ELR (cell line): Measurements from ENCODE around the gene ADAMTS20.
"Not testable (repeated sequence)": the region's sequence is repeated elsewhere in the genome, so short reads cannot be mapped to it uniquely, and the experiment has no call there.

Source experiments
- DNase-seq: peaks from one replicate; pipeline ENCODE4 v3.0.0-alpha.2; 2015; ENCODE audit warnings: low read depth

ADAMTS20 gene

DNA sequence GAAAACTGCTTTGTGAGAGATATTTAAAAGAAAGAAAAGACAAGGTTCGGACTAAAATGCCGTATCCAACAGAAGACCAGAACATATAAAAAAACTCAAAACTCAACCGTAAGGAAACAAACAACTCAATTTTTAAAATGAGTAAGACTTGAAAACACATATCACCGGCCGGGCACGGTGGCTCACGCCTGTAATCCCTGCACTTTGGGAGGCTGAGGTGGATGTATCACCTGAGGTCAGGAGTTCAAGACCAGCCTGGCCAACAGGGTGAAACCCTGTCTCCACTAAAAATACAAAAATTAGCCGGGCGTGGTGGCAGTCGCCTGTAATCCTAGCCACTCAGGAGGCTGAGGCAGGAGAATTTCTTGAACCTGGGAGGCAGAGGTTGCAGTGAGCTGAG, 192.0 kb downstream of the ADAMTS20 start:
- not testable (repeated sequence) for DNase-seq

DNA sequence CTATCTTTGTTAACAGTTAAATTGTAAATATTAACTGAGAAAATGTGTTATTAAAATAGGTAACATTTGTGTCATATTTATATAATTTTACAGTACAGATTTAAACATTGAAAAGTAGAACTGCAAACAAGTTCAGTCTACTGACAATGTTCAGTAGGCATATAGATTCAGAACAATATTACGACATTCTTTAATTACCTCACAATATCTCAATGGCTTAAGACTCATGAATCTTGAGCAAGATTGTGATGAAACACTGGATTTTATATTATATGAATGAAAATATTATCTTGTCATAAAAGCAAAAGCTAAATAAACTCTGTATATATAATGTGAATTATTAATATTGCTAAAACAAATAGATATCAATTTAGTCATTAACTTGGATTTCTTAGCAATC, 194.9 kb downstream of the ADAMTS20 start:
- no peak for DNase-seq

DNA sequence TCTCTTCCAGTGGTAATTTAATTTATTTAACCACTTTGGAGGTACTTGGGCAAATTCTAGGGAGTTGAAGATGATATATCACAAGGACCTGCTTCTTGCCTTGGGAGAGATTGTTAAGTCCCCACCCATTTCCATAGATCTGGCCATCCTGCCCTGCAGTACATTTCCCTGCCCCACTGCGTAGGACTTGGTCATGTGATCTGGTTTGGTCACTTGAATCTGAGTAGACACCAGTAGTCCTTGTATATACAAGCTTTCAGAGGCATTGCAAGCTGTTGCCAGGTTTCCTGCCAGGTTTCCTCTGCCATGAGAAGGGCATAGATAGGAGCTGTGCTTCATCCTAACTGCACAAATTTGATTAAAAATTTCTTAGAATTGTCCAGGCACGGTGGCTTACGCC, 200.0 kb downstream of the ADAMTS20 start:
- no peak for DNase-seq

DNA sequence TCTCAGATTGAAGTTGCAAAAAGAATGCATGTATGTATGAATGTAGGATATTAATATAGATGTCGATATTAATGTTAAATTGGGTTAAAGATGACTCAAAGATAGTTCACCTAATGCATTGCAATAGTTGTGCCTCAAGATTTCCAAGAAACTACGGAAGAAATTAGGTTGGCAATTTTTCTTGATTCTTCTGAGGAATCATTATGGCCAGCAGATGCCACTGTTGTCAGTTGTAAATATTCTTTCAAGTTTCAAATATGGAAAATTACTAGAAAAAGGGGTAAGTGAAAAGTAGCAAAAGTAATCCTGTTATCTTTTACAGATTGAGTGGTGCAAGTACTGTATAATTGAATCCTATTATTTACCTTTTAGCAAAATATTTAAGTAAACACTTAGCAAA, 202.1 kb downstream of the ADAMTS20 start:
- peak; percentile 37 for DNase-seq

DNA sequence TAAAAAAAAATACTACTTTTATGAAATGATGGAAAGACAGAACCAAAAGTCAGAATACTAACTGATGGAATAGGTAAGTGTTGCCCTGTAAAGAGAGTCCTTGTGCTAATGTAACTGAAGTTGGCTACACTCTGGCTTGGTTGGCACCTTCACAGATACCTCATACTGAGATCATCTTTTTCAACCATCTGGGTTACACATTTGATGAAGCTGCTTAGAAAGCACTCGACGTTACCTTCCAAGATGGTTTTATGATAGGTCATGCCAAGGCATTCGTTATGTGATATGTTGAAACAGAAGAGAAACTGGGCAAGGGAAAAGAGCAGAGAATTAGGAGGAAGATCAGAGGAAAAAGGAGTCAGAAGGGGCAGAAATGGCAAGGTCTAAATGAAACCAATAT, 203.8 kb downstream of the ADAMTS20 start:
- DNase-seq, result no peak

DNA sequence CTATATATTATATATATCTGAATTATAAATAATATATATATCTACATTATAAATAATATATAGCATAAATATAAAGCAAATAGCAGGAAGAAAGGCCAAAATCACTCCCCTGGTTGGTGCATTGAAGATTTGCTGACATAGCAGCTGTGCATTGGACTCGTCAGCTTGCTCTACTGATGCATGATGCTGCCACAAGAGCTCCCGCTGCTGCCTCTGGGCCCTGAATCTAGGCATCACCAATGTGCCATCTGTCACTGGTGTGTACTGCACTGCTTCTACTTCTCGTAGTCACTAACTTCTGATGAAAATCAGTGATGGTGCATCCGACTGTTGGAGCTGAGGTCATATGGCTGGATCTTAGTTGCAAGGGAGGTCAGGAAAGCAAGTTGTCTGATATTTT, 205.0 kb downstream of the ADAMTS20 start:
- DNase-seq, result no peak

DNA sequence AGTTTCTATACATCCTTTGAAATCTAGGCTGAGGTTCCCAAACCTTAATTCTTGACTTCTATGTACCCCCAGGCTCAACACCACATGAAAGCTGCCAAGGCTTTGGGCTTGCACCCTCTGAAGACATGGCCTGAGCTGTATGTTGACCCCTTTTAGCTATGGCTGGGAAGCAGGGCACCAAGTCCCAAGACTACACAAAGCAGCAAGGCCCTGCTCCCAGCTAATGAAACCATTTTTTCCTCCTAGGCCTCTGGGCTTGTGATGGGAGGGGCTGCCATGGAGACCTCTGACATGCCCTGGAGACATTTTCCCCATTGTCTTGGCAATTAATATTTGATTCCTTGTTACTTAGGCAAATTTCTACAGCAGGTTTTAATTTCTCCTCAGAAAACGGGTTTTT, 207.0 kb downstream of the ADAMTS20 start:
- DNase-seq, result no peak

DNA sequence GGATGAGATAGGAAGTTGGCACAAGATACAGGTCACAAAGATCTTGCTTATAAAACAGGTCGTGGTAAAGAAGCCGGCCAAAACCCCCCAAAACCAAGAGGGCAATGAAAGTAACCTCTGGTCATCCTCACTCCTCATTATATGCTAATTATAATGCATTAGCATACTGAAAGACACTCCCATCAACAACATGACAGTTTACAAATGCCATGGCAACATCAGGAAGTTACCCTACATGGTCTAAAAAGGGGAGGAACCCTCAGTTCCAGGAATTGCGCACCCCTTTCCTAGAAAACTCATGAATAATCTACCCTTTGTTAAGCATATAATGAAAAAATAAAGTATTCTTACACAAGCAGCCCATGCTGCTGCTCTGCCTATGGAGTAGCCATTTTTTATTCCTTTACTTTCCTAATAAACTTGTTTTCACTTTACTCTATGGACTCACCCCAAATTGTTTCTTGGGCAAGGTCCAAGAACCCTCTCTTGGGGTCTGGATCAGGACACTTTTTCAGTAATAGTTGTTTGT, 210.2 kb downstream of the ADAMTS20 start:
- not testable (repeated sequence) for DNase-seq

DNA sequence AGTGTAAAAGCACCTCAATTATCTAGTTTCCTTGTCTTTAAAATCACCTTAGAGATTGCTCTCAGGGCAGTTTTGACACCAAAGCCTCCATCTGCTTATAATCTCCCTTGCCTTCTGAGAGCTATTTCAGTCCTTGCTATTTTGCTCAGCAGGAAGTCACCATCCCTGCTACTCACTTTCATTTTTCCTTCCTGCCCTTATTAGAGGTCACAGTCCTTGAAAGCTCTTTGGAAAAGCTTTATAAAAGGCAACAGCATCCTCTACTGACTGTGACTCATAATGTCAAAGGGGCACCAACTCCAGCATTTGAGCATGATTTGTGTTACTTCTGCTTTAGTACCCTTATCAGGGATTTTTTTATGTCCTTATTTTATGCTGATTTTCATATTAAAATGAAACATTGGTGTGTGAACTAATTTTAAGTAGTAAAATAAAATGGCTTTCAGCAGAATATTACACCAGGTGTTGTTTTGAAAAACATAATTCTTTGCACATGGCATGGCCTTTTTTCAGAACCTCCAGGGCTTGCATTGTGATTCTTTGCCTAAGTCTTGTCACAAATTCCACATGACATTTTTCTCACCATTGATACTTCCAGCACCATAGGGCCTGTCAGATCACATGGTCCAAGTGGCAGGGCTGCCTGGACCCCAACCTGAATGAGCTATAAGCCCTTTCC, 213.0 kb downstream of the ADAMTS20 start:
- peak; percentile 78 for DNase-seq

DNA sequence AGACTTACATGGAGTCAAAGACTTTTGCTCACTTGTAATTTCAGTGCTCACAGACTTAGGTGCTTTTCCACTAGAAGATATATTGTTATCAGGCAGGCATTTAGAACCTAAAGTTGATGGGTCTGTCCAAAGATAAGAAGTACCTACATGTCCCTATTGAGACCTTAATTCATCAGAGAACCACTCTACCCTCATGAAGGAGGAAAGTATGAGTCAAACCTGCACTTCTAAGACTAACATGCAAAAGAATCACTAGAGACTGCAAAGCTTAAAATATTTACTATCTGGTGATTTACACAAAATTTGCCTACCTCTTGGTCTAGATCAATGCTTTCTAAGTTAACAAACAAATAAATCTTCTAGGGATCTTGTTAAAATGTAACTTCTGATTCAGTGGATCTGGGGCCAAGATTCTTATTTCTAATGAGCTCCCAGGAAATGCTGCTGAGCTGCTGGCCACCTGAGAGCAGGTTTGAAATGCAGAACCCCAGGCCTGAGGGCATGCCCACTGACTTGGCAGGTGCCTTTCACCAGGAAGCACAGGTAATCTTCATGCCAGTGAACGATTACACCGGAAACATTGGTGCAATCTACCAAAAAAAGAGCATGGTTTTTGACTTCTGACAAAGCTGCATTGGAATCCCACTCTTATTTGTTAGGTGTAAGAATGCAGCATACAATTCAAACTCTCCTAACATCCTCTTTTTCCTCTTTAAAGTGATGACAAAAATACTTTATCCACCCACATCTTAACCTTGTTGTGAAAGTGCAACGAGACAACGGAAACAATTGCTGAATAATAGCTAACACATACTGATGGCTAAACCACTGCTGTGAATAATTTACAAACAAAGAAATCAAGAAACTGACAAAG, 214.2 kb downstream of the ADAMTS20 start:
- DNase-seq, result peak; percentile 16

DNA sequence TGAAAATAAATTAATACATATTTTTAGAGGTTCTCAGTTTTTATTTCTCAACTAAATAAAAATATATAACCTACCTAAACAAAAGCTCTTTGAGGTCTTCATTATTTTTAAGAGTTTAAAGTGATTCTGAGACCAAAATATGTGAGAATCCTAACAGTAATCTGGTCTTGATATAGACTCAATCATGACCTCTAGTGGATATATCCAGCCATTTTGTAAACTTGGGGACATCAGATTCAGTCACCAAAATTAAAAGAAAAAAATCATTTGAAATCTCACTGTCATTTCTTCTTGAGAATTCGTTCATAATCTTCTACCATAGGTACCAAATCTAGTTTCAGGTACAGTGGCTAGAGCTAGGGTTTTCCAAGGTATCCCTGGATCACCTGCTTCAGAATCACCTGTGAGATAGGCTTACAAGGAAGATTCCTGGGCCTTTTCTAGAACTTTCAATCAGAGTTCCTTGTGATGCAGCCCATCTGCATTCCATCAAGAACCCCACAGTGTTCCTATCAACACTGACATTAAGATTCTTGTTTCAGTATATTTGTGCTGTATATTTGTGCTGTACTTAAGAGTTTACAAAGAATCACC, 214.9 kb downstream of the ADAMTS20 start:
- DNase-seq, result peak; percentile 62

DNA sequence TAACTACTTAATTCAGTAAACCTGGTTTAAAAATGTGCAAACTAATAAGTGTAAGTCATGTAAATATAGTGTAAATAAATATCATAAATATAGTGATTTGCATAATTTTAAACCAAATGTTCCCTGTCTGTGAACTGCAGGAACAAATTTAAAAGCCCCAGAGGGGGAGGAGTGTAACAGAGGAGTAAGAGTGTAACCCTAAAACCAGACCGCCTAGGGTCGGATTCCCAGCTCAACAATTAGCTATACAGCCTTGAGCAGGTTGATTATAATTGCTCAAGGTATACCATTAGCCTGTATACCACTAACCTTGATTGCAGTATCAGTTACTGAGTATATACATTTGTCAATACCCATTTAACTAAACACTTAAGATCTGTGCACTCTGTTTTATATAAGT, 218.4 kb downstream of the ADAMTS20 start:
- DNase-seq, result no peak

DNA sequence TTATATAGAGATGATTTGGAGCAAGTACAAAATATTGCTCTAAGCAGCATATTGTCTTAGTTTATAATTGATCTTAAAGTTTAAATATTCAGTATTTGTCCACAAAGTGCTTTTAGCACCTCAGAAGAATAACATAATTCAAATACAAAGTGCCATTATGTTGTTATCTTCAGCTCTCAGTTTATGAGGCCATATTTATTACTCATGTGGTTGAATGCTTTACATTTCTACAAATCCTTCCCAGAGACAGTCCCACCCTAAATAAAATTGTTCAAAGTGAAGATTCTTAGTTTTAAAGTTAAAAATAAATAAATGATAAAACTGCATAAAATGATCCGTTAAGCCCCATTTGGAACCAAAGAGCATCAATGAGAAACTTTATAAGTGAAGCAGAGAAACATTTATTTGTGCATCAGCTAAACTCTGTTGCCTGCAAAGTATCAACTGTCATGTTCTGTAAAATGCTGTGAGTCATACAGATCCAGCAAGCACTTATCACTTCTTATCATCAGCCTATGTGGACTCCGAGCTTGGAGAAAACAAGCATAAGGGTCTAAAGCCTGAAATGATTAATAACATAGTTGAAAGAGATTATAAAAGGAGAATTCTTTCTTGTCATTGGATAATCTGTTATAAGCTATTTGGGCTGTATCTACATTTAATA, 218.9 kb downstream of the ADAMTS20 start:
- peak; percentile 61 for DNase-seq

DNA sequence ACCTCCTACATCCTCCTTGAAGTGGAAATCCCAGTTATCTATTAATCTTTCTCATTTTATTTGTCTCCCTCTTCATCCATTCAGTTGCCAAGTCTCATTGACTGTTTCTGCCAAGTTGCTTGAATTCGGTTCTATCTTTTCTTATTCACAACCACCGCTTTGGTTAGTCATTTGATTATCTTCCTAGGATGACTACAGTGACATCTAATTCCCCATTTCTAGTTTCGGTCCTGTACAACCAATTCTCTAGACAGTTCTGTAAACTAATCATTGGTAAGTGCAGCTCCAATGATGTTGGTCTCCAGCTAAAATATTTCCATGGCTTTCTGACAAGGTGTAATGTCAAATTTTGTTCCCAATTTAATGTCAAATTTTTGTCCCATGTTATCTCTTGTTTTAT, 220.1 kb downstream of the ADAMTS20 start:
- no peak for DNase-seq

DNA sequence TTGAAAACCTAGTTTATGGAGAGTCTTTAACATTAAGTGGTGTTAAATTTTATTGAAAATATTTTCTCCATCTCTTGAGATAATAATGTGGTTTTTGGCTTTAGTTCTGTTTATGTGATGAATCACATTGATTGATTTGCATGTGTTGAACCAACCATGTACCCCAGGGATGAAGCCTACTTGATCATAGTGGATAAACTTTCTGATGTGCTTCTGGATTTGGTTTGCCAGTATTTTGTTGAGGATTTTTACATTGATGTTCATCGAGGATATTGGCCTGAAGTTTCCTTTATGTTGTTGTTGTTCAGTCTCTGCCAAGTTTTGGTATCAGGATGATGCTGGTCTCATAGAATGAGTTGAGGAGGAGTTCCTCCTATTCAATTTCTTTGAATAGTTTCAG, 222.6 kb downstream of the ADAMTS20 start:
- no peak for DNase-seq

DNA sequence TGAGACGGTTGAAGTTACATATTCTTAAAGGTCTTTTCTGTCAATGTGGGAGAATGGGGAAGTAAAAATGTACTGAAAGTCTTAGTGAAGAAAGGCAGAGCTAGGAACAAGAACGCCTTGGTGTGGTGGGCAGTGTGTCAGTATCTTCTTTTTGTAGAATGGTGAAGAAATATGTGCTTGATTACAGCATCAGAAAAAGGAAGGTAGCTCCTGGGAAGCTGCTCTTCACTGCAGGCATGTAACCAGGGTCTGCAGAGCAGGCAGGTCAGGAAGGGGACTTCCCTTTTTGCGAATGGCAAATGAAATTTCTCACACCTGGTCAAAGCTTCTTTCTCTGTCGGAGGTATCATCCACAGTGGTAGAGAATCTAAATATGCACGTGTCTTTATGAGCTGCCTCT, 226.2 kb downstream of the ADAMTS20 start:
- DNase-seq, result no peak

DNA sequence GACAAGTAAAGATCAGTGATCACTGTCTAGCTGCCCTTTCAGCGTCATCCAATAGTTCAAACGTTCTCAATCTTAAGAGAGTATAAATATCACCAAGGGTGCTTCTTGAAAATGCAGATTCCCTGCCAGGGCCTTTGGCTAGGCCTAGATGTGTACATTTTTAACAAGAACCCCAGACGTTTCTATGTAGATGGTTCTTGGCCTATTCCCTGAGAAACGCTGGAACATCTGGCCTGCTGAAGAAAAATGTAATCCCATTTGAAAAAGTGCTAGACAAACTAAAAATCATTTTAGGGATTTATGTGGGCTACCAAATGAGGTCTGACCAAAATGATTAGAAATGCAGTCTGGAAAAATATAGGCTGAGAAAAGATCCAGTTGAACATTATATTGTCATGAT, 231.7 kb downstream of the ADAMTS20 start:
- no peak for DNase-seq

DNA sequence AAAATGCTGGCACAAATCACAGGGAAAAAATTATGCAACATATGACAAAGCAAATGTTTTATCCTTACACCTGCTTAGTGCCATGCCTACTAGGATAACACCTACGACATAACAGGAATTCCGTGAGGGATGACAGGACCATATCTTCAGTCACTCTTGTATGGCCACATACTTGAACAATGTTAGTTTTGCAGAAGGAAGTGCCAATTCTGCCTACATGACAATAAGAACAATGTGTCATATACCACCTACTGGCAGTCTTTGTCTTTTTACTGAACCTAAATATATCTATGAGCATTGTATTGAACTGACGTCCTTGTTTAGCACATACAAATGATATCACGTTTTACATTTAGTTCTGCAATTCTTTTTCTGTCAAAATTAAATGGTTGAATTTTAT, 234.0 kb downstream of the ADAMTS20 start:
- DNase-seq, result no peak

DNA sequence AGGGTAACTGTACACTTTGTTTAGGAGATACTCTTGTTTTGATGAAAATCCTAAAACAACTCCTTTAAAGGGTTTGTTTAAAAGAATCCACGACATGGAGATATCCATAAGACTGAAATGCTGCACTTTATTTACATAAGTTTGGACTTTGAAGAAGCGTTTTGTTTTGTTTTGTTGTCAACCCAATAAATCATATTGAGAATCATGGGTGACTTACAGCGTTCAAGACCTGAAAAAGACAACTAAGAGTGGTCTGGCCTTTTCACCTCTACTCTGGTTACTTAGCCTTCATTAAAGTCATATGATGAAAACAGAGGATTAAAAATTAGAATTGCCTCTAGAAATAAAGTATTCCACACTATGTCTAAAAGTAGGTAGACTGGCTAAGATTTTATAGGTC, 234.8 kb downstream of the ADAMTS20 start:
- no peak for DNase-seq

DNA sequence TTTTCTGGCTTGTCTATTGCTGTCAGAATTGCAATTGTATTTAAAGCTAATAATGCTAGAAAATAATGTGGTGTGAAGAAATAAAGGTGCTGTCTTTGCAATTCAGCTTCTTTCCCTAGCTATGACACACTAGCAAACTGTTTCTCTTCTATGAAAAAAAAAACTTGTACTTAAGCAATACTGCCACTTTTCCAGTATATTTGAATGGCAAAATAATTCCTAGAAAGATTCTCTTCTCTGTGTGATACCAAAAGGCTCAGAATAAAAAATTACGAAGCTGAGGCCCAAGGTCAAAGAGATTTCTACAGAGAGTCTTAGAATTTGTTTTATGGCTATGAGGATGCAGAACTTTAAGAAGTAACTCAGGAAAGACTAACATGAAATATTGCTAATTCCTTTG, 235.5 kb downstream of the ADAMTS20 start:
- DNase-seq, result no peak

DNA sequence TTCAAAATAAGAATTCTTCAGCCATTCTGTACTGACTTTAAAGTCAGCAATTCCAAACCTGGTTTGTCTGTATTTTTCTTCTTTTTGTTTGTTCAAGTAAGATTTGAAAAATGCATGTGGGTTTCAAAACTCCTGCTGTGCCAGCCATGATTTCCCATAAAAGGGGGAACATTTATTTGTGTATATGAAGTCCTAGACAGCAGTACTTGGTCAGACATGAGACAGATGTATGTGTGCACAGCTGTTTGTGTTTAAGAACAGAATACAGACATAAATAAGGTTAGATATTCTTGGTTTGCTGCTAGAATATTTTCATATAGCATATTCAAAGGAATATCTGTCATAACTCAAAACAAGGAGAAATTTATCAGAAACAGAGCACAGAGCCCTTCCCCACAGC, 236.0 kb downstream of the ADAMTS20 start:
- DNase-seq, result no peak

DNA sequence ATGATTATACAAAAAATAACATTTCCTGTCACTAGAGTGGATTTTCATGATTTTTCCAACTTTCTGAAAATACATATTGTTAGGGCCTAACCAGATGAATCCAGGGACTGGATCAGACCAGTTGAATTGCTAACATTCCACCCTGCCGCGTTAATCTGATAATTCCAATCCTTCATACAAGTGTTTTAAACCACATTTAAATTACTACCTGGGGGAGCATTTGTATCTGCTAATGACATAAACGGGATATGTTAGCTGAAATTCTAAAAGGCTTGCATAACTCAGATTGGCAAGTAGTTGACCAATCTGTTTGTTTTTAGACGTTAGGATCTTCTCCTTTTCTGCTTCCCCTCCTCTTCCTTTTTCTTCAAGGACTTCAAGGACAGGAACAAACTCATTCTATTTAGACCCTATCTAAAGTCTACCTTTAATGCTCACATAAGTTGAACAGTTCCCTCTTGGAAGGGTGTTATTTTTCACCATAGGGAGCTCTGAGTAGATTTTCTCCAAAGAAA, 239.0 kb downstream of the ADAMTS20 start:
- no peak for DNase-seq
